Measurements from ENCODE around the gene ABCC1. TPM values are rescaled to one million over a fixed set of nuclear protein-coding genes. Genes with fewer than 3 reads are reported as not detected.
A peak's percentile ranks its signal among the peaks of the same experiment; 100 is the strongest.

The ABCC1 gene
- total RNA-seq, 2 donors from 2014 or later = 16.2 to 20.9 TPM

- intact Hi-C loops (cut with DNase I) = loop anchor here (10.0 kb wide), 2 partner anchors 95 to 155 kb away; no protein-coding TSS in a partner anchor
- DNase-seq (no peak), ATAC-seq (no peak)
Observed at GRCh38 chr16:16029431-16030011, 80.1 kb downstream of the ABCC1 start.

- DNase-seq = no peak
- ATAC-seq = no peak
- intact Hi-C loops (cut with DNase I) = loop anchor here in 1 of 2 donors (10.0 kb wide), 1 partner anchor 94 kb away; no protein-coding TSS in a partner anchor
Observed at GRCh38 chr16:16030449-16030848, 81.0 kb downstream of the ABCC1 start.

- intact Hi-C loops (cut with DNase I) = loop anchor here in 1 of 2 donors (10.0 kb wide), 1 partner anchor 93 kb away; no protein-coding TSS in a partner anchor
- ATAC-seq (no peak), DNase-seq (no peak)
Observed at GRCh38 chr16:16031401-16031800, 82.0 kb downstream of the ABCC1 start.

GRCh38 chr16:16032271-16032979 lies 83.0 kb downstream of the ABCC1 start:
- intact Hi-C loops (cut with DNase I) = loop anchor here in 1 of 2 donors (10.0 kb wide), 1 partner anchor 92 kb away; no protein-coding TSS in a partner anchor
- DNase-seq (no peak), ATAC-seq (no peak)

GRCh38 chr16:16033208-16033717 lies 83.8 kb downstream of the ABCC1 start:
- intact Hi-C loops (cut with DNase I) = loop anchor here in 1 of 2 donors (10.0 kb wide), 1 partner anchor 92 kb away; no protein-coding TSS in a partner anchor
- ATAC-seq = peak in 1 of 2 donors; percentile 47
- DNase-seq = no peak

- ATAC-seq (no peak), DNase-seq (no peak)
- intact Hi-C loops (cut with DNase I) = loop anchor here in 1 of 2 donors (10.0 kb wide), 1 partner anchor 88 kb away; no protein-coding TSS in a partner anchor
Observed at GRCh38 chr16:16036359-16036792, 87.0 kb downstream of the ABCC1 start.

GRCh38 chr16:16037521-16037920 lies 88.1 kb downstream of the ABCC1 start:
- intact Hi-C loops (cut with DNase I) = loop anchor here in 1 of 2 donors (10.0 kb wide), 1 partner anchor 87 kb away; no protein-coding TSS in a partner anchor
- ATAC-seq (no peak), DNase-seq (no peak)

- intact Hi-C loops (cut with DNase I) = loop anchor here in 1 of 2 donors (10.0 kb wide), 1 partner anchor 87 kb away; no protein-coding TSS in a partner anchor
- ATAC-seq (no peak), DNase-seq (no peak)
Observed at GRCh38 chr16:16037970-16038369, 88.6 kb downstream of the ABCC1 start.

- no peak for ATAC-seq
- intact Hi-C loops (cut with DNase I) = loop anchor here in 1 of 2 donors (10.0 kb wide), 1 partner anchor 86 kb away; no protein-coding TSS in a partner anchor
- DNase-seq = no peak
Observed at GRCh38 chr16:16038950-16039349, 89.5 kb downstream of the ABCC1 start.

GRCh38 chr16:16041196-16041892 lies 91.9 kb downstream of the ABCC1 start:
- intact Hi-C loops (cut with DNase I) = loop anchor here in 1 of 2 donors (10.0 kb wide), 1 partner anchor 147 kb away; no protein-coding TSS in a partner anchor
- DNase-seq (no peak), ATAC-seq (peak in 1 of 2 donors; percentile 5)

- peak; percentile 79 to 86 for ATAC-seq
- peak; percentile 65 for DNase-seq
- intact Hi-C loops (cut with DNase I) = loop anchor here in 1 of 2 donors (10.0 kb wide), 1 partner anchor 147 kb away; no protein-coding TSS in a partner anchor
Observed at GRCh38 chr16:16042076-16042475, 92.7 kb downstream of the ABCC1 start.

- intact Hi-C loops (cut with DNase I) = loop anchor here in 1 of 2 donors (10.0 kb wide), 1 partner anchor 150 kb away; no protein-coding TSS in a partner anchor
- ATAC-seq (no peak), DNase-seq (no peak)
Observed at GRCh38 chr16:16045296-16045695, 95.9 kb downstream of the ABCC1 start.

GRCh38 chr16:16045879-16046278 lies 96.5 kb downstream of the ABCC1 start:
- ATAC-seq = no peak
- no peak for DNase-seq
- intact Hi-C loops (cut with DNase I) = loop anchor here in 1 of 2 donors (10.0 kb wide), 1 partner anchor 151 kb away; no protein-coding TSS in a partner anchor

GRCh38 chr16:16047761-16048160 lies 98.3 kb downstream of the ABCC1 start:
- intact Hi-C loops (cut with DNase I) = loop anchor here in 1 of 2 donors (10.0 kb wide), 1 partner anchor 153 kb away; no protein-coding TSS in a partner anchor
- no peak for DNase-seq
- ATAC-seq = peak; percentile 35 to 42

GRCh38 chr16:16048904-16049582 lies 99.6 kb downstream of the ABCC1 start:
- ATAC-seq = peak; percentile 90 to 95
- DNase-seq = no peak
- intact Hi-C loops (cut with DNase I) = loop anchor here in 1 of 2 donors (10.0 kb wide), 1 partner anchor 154 kb away; no protein-coding TSS in a partner anchor

- DNase-seq (no peak), ATAC-seq (no peak)
- intact Hi-C loops (cut with DNase I) = loop anchor here in 1 of 2 donors (10.0 kb wide), 1 partner anchor 95 kb away; no protein-coding TSS in a partner anchor
Observed at GRCh38 chr16:16050106-16050505, 100.7 kb downstream of the ABCC1 start.

GRCh38 chr16:16051132-16051531 lies 101.7 kb downstream of the ABCC1 start:
- intact Hi-C loops (cut with DNase I) = loop anchor here in 1 of 2 donors (10.0 kb wide), 1 partner anchor 96 kb away; no protein-coding TSS in a partner anchor
- no peak for DNase-seq
- ATAC-seq = no peak

GRCh38 chr16:16052916-16053315 lies 103.5 kb downstream of the ABCC1 start:
- intact Hi-C loops (cut with DNase I) = loop anchor here in 1 of 2 donors (10.0 kb wide), 1 partner anchor 98 kb away; no protein-coding TSS in a partner anchor
- no peak for DNase-seq
- ATAC-seq = no peak
